K562 (cell line): ENCODE results near the gene PPT2.

ENCODE experiments used
- CBX5 ChIP-seq: IDR thresholded peaks from 2 replicates; pipeline ENCODE4 v1.6.1; 2014; ENCODE audit warnings: low read depth, borderline replicate concordance
- FOXK1 ChIP-seq: sonication (generic); formaldehyde crosslinking; IDR thresholded peaks from 2 replicates; pipeline ENCODE4 v1.8.0; 2022; ENCODE audit warnings: missing genetic modification reagents, mild to moderate bottlenecking, borderline replicate concordance
- GTF2F1 ChIP-seq: IDR thresholded peaks from 2 replicates; pipeline ENCODE4 v1.6.1; 2011; ENCODE audit warnings: low read depth, low read length, improper control_type of control experiment
- HDAC1 ChIP-seq, 2 experiments: fragments of 450-650 bp; IDR thresholded peaks; 2 replicates each; pipeline ENCODE4 v1.6.1; 2016 to 2017; ENCODE audit warnings: inconsistent platforms in 1 of 2, mild to moderate bottlenecking in 1 of 2, moderate library complexity in 1 of 2
- NR2F6 ChIP-seq: fragments of 450-650 bp; formaldehyde crosslinking; IDR thresholded peaks from 2 replicates; pipeline ENCODE4 v1.4.0; 2020; ENCODE audit warnings: mild to moderate bottlenecking
- RBM39 ChIP-seq: fragments of 200-400 bp; formaldehyde crosslinking; optimal IDR thresholded peaks from 2 replicates; pipeline ENCODE3; 2018; ENCODE audit warnings: low read depth, low read length
- STAG1 ChIP-seq: sonication (generic); formaldehyde crosslinking; IDR thresholded peaks from 2 replicates; pipeline ENCODE4 v1.5.0; 2020; ENCODE audit warnings: missing genetic modification reagents, borderline replicate concordance
- STAT5B ChIP-seq: fragments of 250-450 bp; sonication (Bioruptor Pico); IDR thresholded peaks from 2 replicates; pipeline ENCODE4 v1.8.0; 2021; ENCODE audit warnings: mild to moderate bottlenecking, inconsistent platforms
- TAF1 ChIP-seq: IDR thresholded peaks from 2 replicates; pipeline ENCODE4 v1.6.1; 2011; ENCODE audit warnings: mild to moderate bottlenecking, low read length, moderate library complexity; ENCODE audit not compliant: insufficient read depth, control insufficient read depth, severe bottlenecking; ENCODE audit errors: extremely low read depth
- YY1 ChIP-seq, 3 experiments: IDR thresholded peaks; 2 replicates each; pipeline ENCODE4 v1.6.1; 2011; ENCODE audit warnings: low read length in 2 of 3, mild to moderate bottlenecking in 2 of 3, moderate library complexity in 2 of 3, borderline replicate concordance in 1 of 3, control low read depth in 1 of 3, low read depth in 1 of 3; ENCODE audit not compliant: insufficient read depth in 3 of 3, insufficient replicate concordance in 2 of 3, control insufficient read depth in 1 of 3, insufficient read length in 1 of 3; ENCODE audit errors: extremely low read depth in 1 of 3
- ZNF274 ChIP-seq: IDR thresholded peaks from 2 replicates; pipeline ENCODE4 v1.6.1; 2011; ENCODE audit warnings: low read depth, mild to moderate bottlenecking, low read length, moderate library complexity, borderline replicate concordance
- TF ChIP-seq, protein P1 (sequence below): fragments of 250-450 bp; sonication (Bioruptor Pico); IDR thresholded peaks from 2 replicates; pipeline ENCODE4 v1.9.0; 2021; ENCODE audit warnings: mild to moderate bottlenecking, inconsistent platforms

DNA sequence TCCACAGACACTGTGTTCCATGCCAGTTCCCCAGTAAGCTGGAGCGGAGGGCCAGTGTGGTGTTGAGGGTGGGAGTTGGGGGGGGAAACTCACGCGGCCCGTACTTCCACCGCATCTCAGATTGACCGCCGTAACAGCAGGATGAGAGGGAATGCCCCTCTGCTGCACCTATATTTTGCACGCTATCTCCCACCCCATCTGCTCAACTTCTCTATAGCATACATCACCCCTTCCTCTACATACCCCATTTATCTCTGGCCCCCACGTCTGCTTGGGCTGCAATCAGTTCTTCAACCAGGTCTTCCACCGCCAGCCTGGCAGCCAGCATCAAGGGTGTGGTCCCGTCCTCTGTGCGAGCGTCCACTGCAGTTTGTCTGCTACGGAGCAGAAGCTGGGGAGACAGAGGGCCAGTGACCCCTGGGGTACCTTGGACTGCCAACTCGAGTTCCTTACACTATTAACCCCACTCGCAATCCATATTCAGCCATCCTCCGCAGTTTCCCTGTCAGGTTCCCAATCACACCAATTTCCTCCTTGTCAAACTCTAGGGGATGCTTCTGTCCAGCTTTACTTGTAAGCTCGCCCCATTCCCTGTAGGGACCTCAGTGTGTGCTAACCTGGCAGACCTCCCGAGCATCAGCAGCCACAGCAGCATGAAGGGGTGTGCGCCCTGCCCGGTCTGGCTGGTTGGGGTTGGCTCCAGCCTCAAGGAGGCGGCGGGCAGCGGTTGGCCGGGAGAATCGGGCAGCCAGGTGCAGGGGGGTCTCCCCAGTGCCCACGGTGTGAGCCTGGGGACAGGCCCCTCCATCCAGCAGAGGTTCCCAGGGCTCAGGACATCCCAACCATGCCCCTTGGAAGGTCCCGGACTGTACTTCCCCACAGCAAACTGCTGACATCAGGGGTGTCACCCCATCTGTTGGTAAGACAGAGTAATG lies 43.0 kb downstream of the PPT2 start:
- TF ChIP-seq STAT5B (CRISPR knock-in tag) (no peak), HDAC1 (IDR thresholded peaks at IDR 0.05) (no peak), GTF2F1 (no peak), RBM39 (no peak), TAF1 (no peak), CBX5 (no peak), NR2F6 (CRISPR knock-in tag) (no peak), FOXK1 (CRISPR knock-in tag) (no peak), STAG1 (CRISPR knock-in tag) (no peak), YY1 (IDR thresholded peaks at IDR 0.05; ENCODE audit: borderline replicate concordance in 1 of 3, control insufficient read depth in 1 of 3, extremely low read depth in 1 of 3, insufficient read depth in 3 of 3, insufficient read length in 1 of 3, insufficient replicate concordance in 2 of 3, low read depth in 1 of 3, low read length in 2 of 3) (no peak), ZNF274 (no peak)
- TF ChIP-seq, protein P1, sequence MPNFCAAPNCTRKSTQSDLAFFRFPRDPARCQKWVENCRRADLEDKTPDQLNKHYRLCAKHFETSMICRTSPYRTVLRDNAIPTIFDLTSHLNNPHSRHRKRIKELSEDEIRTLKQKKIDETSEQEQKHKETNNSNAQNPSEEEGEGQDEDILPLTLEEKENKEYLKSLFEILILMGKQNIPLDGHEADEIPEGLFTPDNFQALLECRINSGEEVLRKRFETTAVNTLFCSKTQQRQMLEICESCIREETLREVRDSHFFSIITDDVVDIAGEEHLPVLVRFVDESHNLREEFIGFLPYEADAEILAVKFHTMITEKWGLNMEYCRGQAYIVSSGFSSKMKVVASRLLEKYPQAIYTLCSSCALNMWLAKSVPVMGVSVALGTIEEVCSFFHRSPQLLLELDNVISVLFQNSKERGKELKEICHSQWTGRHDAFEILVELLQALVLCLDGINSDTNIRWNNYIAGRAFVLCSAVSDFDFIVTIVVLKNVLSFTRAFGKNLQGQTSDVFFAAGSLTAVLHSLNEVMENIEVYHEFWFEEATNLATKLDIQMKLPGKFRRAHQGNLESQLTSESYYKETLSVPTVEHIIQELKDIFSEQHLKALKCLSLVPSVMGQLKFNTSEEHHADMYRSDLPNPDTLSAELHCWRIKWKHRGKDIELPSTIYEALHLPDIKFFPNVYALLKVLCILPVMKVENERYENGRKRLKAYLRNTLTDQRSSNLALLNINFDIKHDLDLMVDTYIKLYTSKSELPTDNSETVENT (CRISPR knock-in tag), result peak; percentile 11; the same call in 1 of the 2 replicates
